ENCODE data around the gene UQCRC1. TPM values are rescaled to one million over a fixed set of nuclear protein-coding genes. Genes with fewer than 3 reads are reported as not detected.

The UQCRC1 gene
- total and polyA plus RNA-seq, 2 of the 8 experiments (the other 6 are each of a cell fraction or from before 2014, with no cell fraction given) = 310 to 720 TPM

DNA sequence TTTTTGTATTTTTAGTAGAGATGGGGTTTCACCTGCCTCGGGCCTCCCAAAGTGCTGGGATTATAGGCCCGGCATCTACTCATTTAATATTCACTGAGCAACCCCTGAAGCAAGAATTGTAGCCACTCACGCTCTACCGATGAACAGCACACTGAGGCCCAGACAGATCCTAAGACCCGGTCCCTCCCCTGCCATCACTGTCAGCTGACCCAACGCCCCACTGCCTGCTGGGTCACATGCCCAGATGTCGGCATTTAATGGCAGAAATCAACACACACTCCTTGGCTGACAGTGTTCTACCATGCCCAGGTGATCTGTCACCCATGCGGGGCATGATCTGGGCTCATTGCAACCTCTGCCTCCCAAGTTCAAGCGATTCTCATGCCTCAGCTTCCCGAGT lies 15.3 kb upstream of the UQCRC1 start:
- Histone ChIP-seq H2BK20ac (ENCODE audit: low read length) (no peak overlapping the region), H2AK5ac (ENCODE audit: low read depth, low read length) (no peak overlapping the region), H3K56ac (replicated peaks; ENCODE audit: insufficient read length, low read depth, low read length) (no peak overlapping the region), H3K4me3 (ENCODE audit: extremely low read depth in 1 of 4, insufficient read depth in 2 of 4, low read depth in 3 of 4, low read length in 4 of 4) (no peak overlapping the region), H4K91ac (replicated peaks; ENCODE audit: insufficient read length, low read length) (no peak overlapping the region), H3K36me3 (ENCODE audit: control insufficient read depth in 2 of 4, insufficient read depth in 4 of 4, low read length in 3 of 4) (peaks cover 8 to 38% (median 13%) of the 10 kb centered on the region in 4 experiments; a peak in 7 of 8 replicates), H4K20me1 (replicated peaks in 1 of 2; ENCODE audit: control insufficient read depth in 1 of 2, insufficient read depth in 2 of 2, low read length in 2 of 2) (peaks cover 6 to 16% of the 10 kb centered on the region in 2 experiments), H3K4ac (replicated peaks; ENCODE audit: insufficient read length, low read depth, low read length) (no peak overlapping the region), H3K4me1 (replicated peaks in 1 of 4; ENCODE audit: control insufficient read depth in 3 of 4, insufficient read depth in 4 of 4, low read length in 3 of 4) (peaks cover 0 to 6% (median 3%) of the 10 kb centered on the region in 4 experiments; a peak in 3 of 7 replicates), H3K79me1 (ENCODE audit: low read depth, low read length) (no peaks in the 10 kb centered on the region), H2BK15ac (ENCODE audit: low read length) (no peak overlapping the region), H3K79me2 (ENCODE audit: control insufficient read depth in 1 of 2, insufficient read depth in 2 of 2, low read length in 2 of 2) (no peaks in the 10 kb centered on the region), H3K27ac (ENCODE audit: low read depth, low read length) (no peak overlapping the region), H3K23me2 (ENCODE audit: low read depth, low read length) (0 out of 2 replicates have a peak, but pooled peaks cover 2% of the 10 kb centered on the region), H3K27me3 (replicated peaks in 1 of 4; ENCODE audit: control insufficient read depth in 3 of 4, extremely low read depth in 1 of 4, insufficient read depth in 3 of 4, low read length in 3 of 4) (no peaks in the 10 kb centered on the region), H2BK120ac (replicated peaks; ENCODE audit: low read depth, low read length) (no peak overlapping the region), H2BK12ac (ENCODE audit: low read depth, low read length) (no peak overlapping the region), H2AFZ (ENCODE audit: low read length) (no peak overlapping the region), H4K8ac (ENCODE audit: extremely low read depth, insufficient read depth, low read length) (no peak overlapping the region), H4K5ac (ENCODE audit: insufficient read length, low read depth, low read length) (no peak overlapping the region), H3K4me2 (ENCODE audit: insufficient read depth in 1 of 2, low read depth in 2 of 2, low read length in 2 of 2) (no peak overlapping the region), H3K9me3 (ENCODE audit: insufficient read depth in 2 of 2, low read depth in 1 of 2, low read length in 1 of 2) (no peaks in the 10 kb centered on the region), H3K18ac (ENCODE audit: extremely low read depth, low read length) (no peak overlapping the region), H2BK5ac (ENCODE audit: low read depth, low read length) (no peak overlapping the region), H3K14ac (ENCODE audit: insufficient read length) (no peak overlapping the region), H3K23ac (ENCODE audit: insufficient read length) (no peak overlapping the region), H3K9ac (replicated peaks in 1 of 4; ENCODE audit: extremely low read depth in 1 of 4, low read depth in 3 of 4, low read length in 3 of 4) (no peak overlapping the region)
- CTCF ChIA-PET (ENCODE audit: partially characterized antibody) = interaction anchor here (0.6 to 5.3 kb wide), 14 partner anchors 10 to 1345 kb away, joined by 3 to 49 read pairs (median 4); partner anchors contain the start of genes SLC26A6 and UQCRC1
- FAIRE-seq (no peak), DNase-seq (ENCODE audit: low read depth in 1 of 2, low spot score in 2 of 2) (no peak)
- 96% methylated on average over 10 of the region's 10 CpGs; no CpG with 5 or more reads in 1 of the 2 experiments for WGBS, 2 experiments (ENCODE audit: extremely low coverage in 1 of 2, insufficient coverage in 1 of 2, insufficient read length in 1 of 2, insufficient replicate concordance in 2 of 2, low coverage in 1 of 2, low lambda C conversion rate in 2 of 2, missing lambda C conversion rate in 1 of 2)
- POLR2A ChIA-PET (ENCODE audit: partially characterized antibody) = interaction anchor here (1.2 to 7.9 kb wide), 9 partner anchors 9 to 224 kb away, joined by 3 to 75 read pairs (median 7); partner anchors contain the start of genes CELSR3, SLC26A6 and UQCRC1
- TF ChIP-seq, protein P1, sequence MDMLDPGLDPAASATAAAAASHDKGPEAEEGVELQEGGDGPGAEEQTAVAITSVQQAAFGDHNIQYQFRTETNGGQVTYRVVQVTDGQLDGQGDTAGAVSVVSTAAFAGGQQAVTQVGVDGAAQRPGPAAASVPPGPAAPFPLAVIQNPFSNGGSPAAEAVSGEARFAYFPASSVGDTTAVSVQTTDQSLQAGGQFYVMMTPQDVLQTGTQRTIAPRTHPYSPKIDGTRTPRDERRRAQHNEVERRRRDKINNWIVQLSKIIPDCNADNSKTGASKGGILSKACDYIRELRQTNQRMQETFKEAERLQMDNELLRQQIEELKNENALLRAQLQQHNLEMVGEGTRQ (IDR thresholded peaks at IDR 0.05; ENCODE audit: low read length) = peak; percentile 48; the same call in 1 of the 2 replicates
- TF ChIP-seq ATF2 (IDR thresholded peaks at IDR 0.05; ENCODE audit: low read length) (no peak), RFX5 (IDR thresholded peaks at IDR 0.05; ENCODE audit: borderline replicate concordance, low read depth, low read length) (no peak)

Measured in H1 (cell line).